HepG2 (cell line): ENCODE results near the gene SLC4A2. TPM values are rescaled to one million over a fixed set of nuclear protein-coding genes. Genes with fewer than 3 reads are reported as not detected.

Experiments
- ATAC-seq: fragments of 200-7000 bp; cut with Tn5 transposase; 3 replicates; pipeline ENCODE4 v1.9.1; 2020; ENCODE audit warnings: mild to moderate bottlenecking, moderate library complexity
- BruUV-seq: library from RNA; stranded (reverse); fragments of 400-500 nt; replicated peaks from 2 replicates; lab custom pipeline; 2021; lab: Mats Ljungman, UMichigan
- CTCF ChIA-PET: fragments of 300-600 bp; formaldehyde crosslinking; extraction: SDS; loops from one replicate; lab custom pipeline; 2021; ENCODE audit warnings: low total read pairs, inconsistent platforms, low intra/inter-chr PET ratio; lab: Yijun Ruan, JAX
- POLR2A ChIA-PET: fragments of 350-600 bp; sonication (Branson Sonifier 250); formaldehyde crosslinking; loops from one replicate; lab custom pipeline; 2020; ENCODE audit warnings: antibody characterized with exemption, inconsistent platforms; lab: Yijun Ruan, JAX
- DNase-seq: peaks from one replicate; pipeline ENCODE4 v3.0.0-alpha.2; 2015; ENCODE audit warnings: low spot score
- FAIRE-seq: peaks from 3 replicates; lab custom pipeline; 2011; peaks lifted over from hg19 to GRCh38; lab: Jason Lieb, UNC
- H2AFZ ChIP-seq: one replicate; pipeline ENCODE4 v1.6.1; 2011; ENCODE audit warnings: low read length, inconsistent platforms
- H3K27ac ChIP-seq: fragments of 300-600 bp; 3 replicates; pipeline ENCODE4 v1.8.0; 2011; ENCODE audit warnings: mixed run types, mild to moderate bottlenecking, mixed read lengths, low read length, inconsistent platforms; ENCODE audit not compliant: insufficient read depth; ENCODE audit errors: extremely low read length
- H3K27me3 ChIP-seq, 2 experiments: fragments of 200-600 bp in 1 of 2; 2 replicates in 1 of 2; 3 replicates in 1 of 2; pipeline versions ENCODE4 v1.6.0 to v1.8.0; 2011; ENCODE audit warnings: low read length in 2 of 2, mild to moderate bottlenecking in 2 of 2, moderate library complexity in 2 of 2, inconsistent platforms in 1 of 2; ENCODE audit not compliant: insufficient read depth in 2 of 2, control insufficient read depth in 1 of 2
- H3K36me3 ChIP-seq, 2 experiments: fragments of 200-600 bp in 1 of 2; replicated peaks in 1 of 2; 2 replicates in 1 of 2; 3 replicates in 1 of 2; pipeline versions ENCODE4 v1.5.1 to v1.8.0; 2011; ENCODE audit warnings: low read length in 2 of 2, inconsistent platforms in 1 of 2; ENCODE audit not compliant: insufficient read depth in 2 of 2, control insufficient read depth in 1 of 2
- H3K4me1 ChIP-seq: 2 replicates; pipeline ENCODE4 v1.5.1; 2012; ENCODE audit warnings: low read length, inconsistent platforms; ENCODE audit not compliant: insufficient read depth
- H3K4me2 ChIP-seq: 2 replicates; pipeline ENCODE4 v1.6.0; 2011; ENCODE audit warnings: low read depth, low read length, inconsistent platforms
- H3K4me3 ChIP-seq, 3 experiments: fragments of 200-600 bp in 1 of 3; sonication (generic), shearing (Covaris generic) in 1 of 3; replicated peaks in 1 of 3; 2 replicates each; pipeline ENCODE4 v1.5.1; 2011 to 2016; ENCODE audit warnings: low read length in 3 of 3, inconsistent platforms in 2 of 3, low read depth in 2 of 3, mild to moderate bottlenecking in 2 of 3, control low read depth in 1 of 3, mixed read lengths in 1 of 3; ENCODE audit not compliant: insufficient read depth in 1 of 3
- H3K79me2 ChIP-seq: one replicate; pipeline ENCODE4 v1.6.1; 2011; ENCODE audit warnings: low read length, inconsistent platforms; ENCODE audit not compliant: insufficient read depth
- H3K9ac ChIP-seq: 2 replicates; pipeline ENCODE4 v1.6.0; 2011; ENCODE audit warnings: mild to moderate bottlenecking, low read depth, low read length, inconsistent platforms; ENCODE audit not compliant: insufficient read depth
- H3K9me3 ChIP-seq: 2 replicates; pipeline ENCODE4 v1.5.1; 2012; ENCODE audit warnings: mild to moderate bottlenecking, low read length
- H4K20me1 ChIP-seq: 2 replicates; pipeline ENCODE4 v1.6.0; 2011; ENCODE audit warnings: inconsistent platforms, mild to moderate bottlenecking, low read length, moderate library complexity; ENCODE audit not compliant: insufficient read depth
- FIP1L1 ChIP-seq: fragments of 200-400 bp; formaldehyde crosslinking; IDR thresholded peaks from 2 replicates; pipeline ENCODE4 v1.6.1; 2018; ENCODE audit warnings: low read depth, mild to moderate bottlenecking, low read length, moderate library complexity, borderline replicate concordance; ENCODE audit not compliant: insufficient read depth
- IRF1 ChIP-seq: sonication (generic); formaldehyde crosslinking; IDR thresholded peaks from 2 replicates; pipeline ENCODE4 v1.4.0; 2020; ENCODE audit warnings: low read depth, mild to moderate bottlenecking, missing genetic modification reagents
- MXD4 ChIP-seq: IDR thresholded peaks from 2 replicates; pipeline ENCODE4 v1.6.1; 2016; ENCODE audit warnings: mild to moderate bottlenecking, missing biosample characterization, missing genetic modification reagents
- ZNF292 ChIP-seq: sonication (generic); formaldehyde crosslinking; IDR thresholded peaks from 2 replicates; pipeline ENCODE4 v1.8.1; 2022; ENCODE audit warnings: mild to moderate bottlenecking, low read depth, missing genetic modification reagents, borderline replicate concordance
- WGBS: methylation state at CpG from one replicate; pipeline ENCODE4 v1.1.6; 2017; ENCODE audit warnings: low lambda C conversion rate; 5-methylcytosine and 5-hydroxymethylcytosine counted together
- in situ Hi-C: cut with HindIII; loops from 2 replicates; pipeline ENCODE4 v1.10.0; 2017; ENCODE audit warnings: low pct_unique_long_range_greater_than_20kb; ENCODE audit not compliant: extremely low pct_ligation_motif_present
- intact Hi-C: fragments of 100-400 bp; cut with micrococcal nuclease; formaldehyde crosslinking; loops from one replicate; pipeline ENCODE4 v1.10.0; 2022; ENCODE audit not compliant: unreplicated experiment
- polyA plus RNA-seq, 8 experiments: library from polyadenylated mRNA; depleted of rRNA in 3 of 8; stranded (reverse) in 7 of 8; unstranded in 1 of 8; fragments of >200 nt; fragmentation: Illumina TruSeq in 4 of 8; extraction: Trizol in 4 of 8; gene quantifications; 2 replicates each; pipeline versions ENCODE4 v1.2.1 to v1.2.3, GENCODE V29; 2011 to 2016; ENCODE audit warnings: low read depth in 4 of 8, missing spikeins in 1 of 8, mixed read lengths in 1 of 8; ENCODE audit not compliant: insufficient read depth in 1 of 8
- total RNA-seq, 5 experiments: library from RNA; depleted of rRNA; stranded (reverse); fragments of >200 nt; fragmentation: Illumina TruSeq; extraction: Trizol; gene quantifications; 2 replicates each; pipeline ENCODE4 v1.2.3, GENCODE V29; 2016; ENCODE audit warnings: low read depth in 1 of 5

SLC4A2 gene
- total and polyA plus RNA-seq, 2 of the 13 experiments (the other 11 are each of a cell fraction or from before 2014, with no cell fraction given): 51.9 to 73.4 TPM

DNA sequence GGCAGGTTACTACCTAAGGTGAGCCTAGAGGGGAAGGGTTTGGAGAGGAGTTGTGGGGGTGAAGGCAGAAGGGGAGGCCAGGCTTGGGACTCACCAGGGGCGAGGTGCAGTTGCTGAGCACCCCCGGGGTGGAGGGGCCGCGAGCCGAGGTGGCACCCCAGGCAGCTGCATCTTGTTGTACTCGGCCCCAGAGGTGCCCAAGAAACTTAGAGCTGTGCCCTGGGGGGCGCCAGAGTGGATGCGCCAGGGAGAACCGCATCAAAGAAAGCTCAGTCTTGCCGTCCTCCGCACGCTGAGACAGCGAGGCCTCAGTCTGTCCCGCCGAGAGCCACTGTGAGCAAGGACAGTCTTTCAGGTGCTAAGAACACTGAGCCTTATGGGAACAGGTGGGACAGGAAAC lies 42.4 kb upstream of the SLC4A2 start:
- Histone ChIP-seq H3K4me3 (peak overlapping the region in 1 of 3 experiments; percentile 70; a peak in 1 of 6 replicates), H3K79me2 (no peaks in the 10 kb centered on the region), H3K27ac (no peak overlapping the region), H3K4me1 (peaks cover 56% of the 10 kb centered on the region), H4K20me1 (no peaks in the 10 kb centered on the region), H3K4me2 (no peak overlapping the region), H3K9me3 (no peaks in the 10 kb centered on the region), H3K36me3 (no peaks in the 10 kb centered on the region; a peak in 1 of 5 replicates), H2AFZ (no peak overlapping the region), H3K9ac (no peak overlapping the region), H3K27me3 (peaks cover 9 to 36% of the 10 kb centered on the region in 2 experiments)
- ChIA-PET POLR2A (no interaction called here), CTCF (no interaction called here)
- no peak for TF ChIP-seq FIP1L1
- 29% methylated on average over 15 of the region's 15 CpGs for WGBS
- DNase-seq (no peak), FAIRE-seq (no peak), ATAC-seq (no peak)
- intact Hi-C loops: no loop called here
- in situ Hi-C loops: no loop called here
- BruUV-seq: no TSS peak

DNA sequence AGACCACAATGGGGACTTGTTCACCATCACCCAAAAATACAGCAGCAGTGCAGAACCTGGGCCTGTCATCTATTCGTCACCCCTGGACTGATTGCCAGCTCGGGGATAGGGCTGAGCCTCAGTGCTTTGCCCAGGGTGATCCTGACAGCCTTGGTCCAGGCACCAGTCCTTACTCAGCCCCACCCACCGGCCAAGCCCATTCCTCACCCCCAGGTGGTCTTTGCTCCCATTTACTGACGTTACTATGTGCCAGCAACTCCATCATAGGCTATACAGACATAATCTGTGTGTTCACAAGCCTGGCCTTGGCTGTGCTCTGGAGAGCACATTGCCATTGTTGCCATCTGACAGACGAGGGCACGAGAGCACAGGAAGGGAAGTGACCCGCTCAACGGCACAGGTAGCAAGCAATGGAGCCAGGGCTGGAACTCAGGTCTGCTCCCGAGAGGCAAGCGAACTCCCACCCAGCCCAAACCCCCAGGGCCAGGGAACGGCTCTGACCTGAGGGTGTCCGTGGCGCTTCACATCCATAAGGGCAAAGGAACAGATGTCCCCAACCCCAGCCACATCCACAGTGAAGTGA lies 41.9 kb upstream of the SLC4A2 start:
- peaks cover 9 to 41% of the 10 kb centered on the region in 2 experiments for H3K27me3 ChIP-seq
- in situ Hi-C loops: no loop called here
- no peak for FAIRE-seq
- TF ChIP-seq IRF1 (CRISPR knock-in tag): no peak
- 0 out of 2 replicates have a peak, but pooled peaks have one; percentile 6 for TF ChIP-seq ZNF292 (CRISPR knock-in tag)
- 0 out of 2 replicates have a peak, but pooled peaks have one; percentile 0 for TF ChIP-seq MXD4 (CRISPR knock-in tag)
- TF ChIP-seq, all 625 proteins: peak for 2
- peak overlapping the region; percentile 78 for H3K4me2 ChIP-seq
- DNase-seq (no peak), ATAC-seq (peak; percentile 11)
- ChIA-PET POLR2A (interaction anchor here (1.4 kb wide), 1 partner anchor 11 kb away, joined by 3 read pairs; the partner anchor contains the start of gene ABCB8), CTCF (interaction anchor here (1.2 to 1.5 kb wide), 2 partner anchors 93 to 119 kb away, joined by 3 to 5 read pairs; no protein-coding TSS in a partner anchor)
- no peak overlapping the region for H3K9ac ChIP-seq
- H4K20me1 ChIP-seq: no peaks in the 10 kb centered on the region
- 15% methylated on average over 12 of the region's 13 CpGs for WGBS
- peak overlapping the region; percentile 25 to 70 (median 26); a peak in 3 of 6 replicates for H3K4me3 ChIP-seq
- H3K4me1 ChIP-seq: peaks cover 52% of the 10 kb centered on the region
- intact Hi-C loops: no loop called here
- no TSS peak for BruUV-seq
- H3K36me3 ChIP-seq: no peaks in the 10 kb centered on the region; a peak in 1 of 5 replicates
- H2AFZ ChIP-seq: no peak overlapping the region
- no peak overlapping the region for H3K27ac ChIP-seq
- no peaks in the 10 kb centered on the region for H3K9me3 ChIP-seq
- H3K79me2 ChIP-seq: no peaks in the 10 kb centered on the region
